ENCODE results near the gene GDF2. TPM values are rescaled to one million over a fixed set of nuclear protein-coding genes. Genes with fewer than 3 reads are reported as not detected.
A peak's percentile ranks its signal among the peaks of the same experiment; 100 is the strongest.

The GDF2 gene
- total and polyA plus RNA-seq, 2 of the 4 experiments (the other 2 are of a cell fraction): under 0.01 TPM; not detected in 1

DNA sequence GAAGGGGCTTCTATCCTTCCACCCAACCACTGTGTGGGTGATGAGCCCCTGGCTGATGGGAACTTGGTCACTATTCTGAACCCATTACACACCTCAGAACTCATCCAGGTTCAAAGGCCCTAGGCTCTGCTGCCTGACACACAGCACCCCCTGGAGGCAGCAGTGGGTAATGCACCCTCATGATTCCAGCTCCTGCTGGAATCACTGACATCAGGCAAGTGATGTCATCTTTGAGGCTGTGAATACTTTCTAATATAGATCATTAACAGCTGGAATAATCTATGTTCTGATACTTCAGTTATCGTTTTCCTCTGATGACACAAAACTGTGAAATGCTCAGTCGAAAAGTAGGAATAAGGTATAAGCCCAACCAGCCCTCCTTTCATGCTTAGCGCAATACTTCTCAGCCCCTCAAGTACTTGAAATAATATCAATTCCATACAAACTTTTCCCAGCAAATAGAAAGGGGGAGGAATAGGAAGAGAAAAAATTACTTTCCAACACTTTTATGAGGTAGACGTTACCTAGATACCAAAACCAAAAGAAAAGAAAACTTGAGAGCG lies 18.4 kb downstream of the GDF2 start:
- Histone ChIP-seq H3K4ac (ENCODE audit: low read depth, low read length) (no peak overlapping the region), H3K23ac (ENCODE audit: low read depth, low read length) (no peak overlapping the region), H3K27ac (ENCODE audit: insufficient read depth, low read length) (no peak overlapping the region), H3K4me3 (ENCODE audit: insufficient read depth, low read depth, low read length) (no peak overlapping the region), H3K27me3 (ENCODE audit: control insufficient read depth, insufficient read depth, low read length) (peaks cover 15% of the 10 kb centered on the region), H3K79me1 (ENCODE audit: low read depth in 1 of 2, low read length in 2 of 2) (no peaks in the 10 kb centered on the region), H4K5ac (ENCODE audit: low read depth, low read length) (no peak overlapping the region), H4K8ac (ENCODE audit: low read depth in 2 of 2, low read length in 2 of 2) (no peak overlapping the region), H2AK5ac (ENCODE audit: low read depth, low read length) (no peak overlapping the region), H2AK9ac (replicated peaks; ENCODE audit: low read depth, low read length, poor library complexity) (no peak overlapping the region), H4K91ac (ENCODE audit: insufficient read depth, low read depth, low read length) (no peak overlapping the region), H2BK5ac (ENCODE audit: low read depth, low read length, poor library complexity, severe bottlenecking) (no peak overlapping the region), H2BK15ac (ENCODE audit: low read depth, low read length) (no peak overlapping the region), H2AFZ (replicated peaks; ENCODE audit: low read length, poor library complexity) (peak overlapping the region; percentile 46), H3K4me2 (ENCODE audit: low read depth, low read length) (no peak overlapping the region), H3K18ac (ENCODE audit: low read depth, low read length) (no peak overlapping the region), H3K4me1 (ENCODE audit: control insufficient read depth, insufficient read depth, low read length) (peaks cover 1% of the 10 kb centered on the region; the same call in 1 of the 2 replicates), H4K20me1 (ENCODE audit: insufficient read depth, low read length) (no peaks in the 10 kb centered on the region), H3K9me1 (ENCODE audit: insufficient read depth, low read length) (no peaks in the 10 kb centered on the region), H3K36me3 (ENCODE audit: control insufficient read depth, insufficient read depth, low read length) (no peaks in the 10 kb centered on the region), H2BK120ac (ENCODE audit: low read depth, low read length) (no peak overlapping the region), H3K56ac (ENCODE audit: extremely low read depth, insufficient read depth, low read length) (no peak overlapping the region), H3K9me3 (ENCODE audit: control insufficient read depth, insufficient read depth, low read length) (no peaks in the 10 kb centered on the region), H2BK20ac (ENCODE audit: low read depth, low read length) (no peak overlapping the region), H3K14ac (replicated peaks; ENCODE audit: low read depth, low read length) (no peak overlapping the region), H3K9ac (ENCODE audit: low read depth, low read length) (no peak overlapping the region)
- intact Hi-C loops (cut with micrococcal nuclease): no loop called here
- dilution Hi-C loops (cut with HindIII; ENCODE audit: low sequenced_read_pairs, unreplicated experiment): no loop called here
- BruUV-seq (replicated peaks): no TSS peak
- DNase-seq: peak; percentile 60
- POLR2A ChIA-PET (ENCODE audit: unreplicated experiment): no interaction called here
- no peak for TF ChIP-seq BHLHE40 (IDR thresholded peaks at IDR 0.05; ENCODE audit: low read depth, low read length)
- no peak for TF ChIP-seq NFE2L2 (IDR thresholded peaks at IDR 0.05; ENCODE audit: low read depth, low read length)
- TF ChIP-seq USF2 (IDR thresholded peaks at IDR 0.05; ENCODE audit: low read depth, low read length): 0 out of 2 replicates have a peak, but pooled peaks have one; percentile 3
- TF ChIP-seq RFX5 (IDR thresholded peaks at IDR 0.05; ENCODE audit: low read depth, low read length): no peak
- peak; percentile 85 for TF ChIP-seq CTCF (conservative IDR thresholded peaks at IDR 0.05; ENCODE audit: low read depth, low read length)
- no peak for TF ChIP-seq CEBPB (IDR thresholded peaks at IDR 0.05; ENCODE audit: low read depth, low read length)
- TF ChIP-seq RAD21 (IDR thresholded peaks at IDR 0.05; ENCODE audit: low read length): peak; percentile 81
- TF ChIP-seq MAZ (IDR thresholded peaks at IDR 0.05; ENCODE audit: borderline replicate concordance, low read depth, low read length): no peak
- no peak for TF ChIP-seq POLR2A (IDR thresholded peaks at IDR 0.05; ENCODE audit: low read depth, low read length)
- no peak for TF ChIP-seq MXI1 (IDR thresholded peaks at IDR 0.05; ENCODE audit: borderline replicate concordance, low read depth, low read length)
- TF ChIP-seq MAFK (IDR thresholded peaks at IDR 0.05; ENCODE audit: low read depth, low read length): no peak
- TF ChIP-seq ELK1 (IDR thresholded peaks at IDR 0.05; ENCODE audit: borderline replicate concordance, low read depth, low read length): no peak
- no peak for TF ChIP-seq CHD1 (IDR thresholded peaks at IDR 0.05; ENCODE audit: low read depth, low read length)
- no peak for TF ChIP-seq RCOR1 (IDR thresholded peaks at IDR 0.05; ENCODE audit: insufficient replicate concordance, low read length)
- peak; percentile 70 for TF ChIP-seq SMC3 (IDR thresholded peaks at IDR 0.05; ENCODE audit: low read depth, low read length)
- no peak for TF ChIP-seq FOS (IDR thresholded peaks at IDR 0.05; ENCODE audit: low read depth, low read length)
- ATAC-seq (ENCODE audit: low read depth): peak; percentile 68
- no CpG with 5 or more reads among the region's 5 CpGs for WGBS, 2 experiments (ENCODE audit: extremely low coverage in 2 of 2, insufficient read length in 1 of 2)
- CTCF ChIA-PET: interaction anchor here (1.0 kb wide), 2 partner anchors 26 to 293 kb away, joined by 3 to 4 read pairs; no protein-coding TSS in a partner anchor
- in situ Hi-C loops (cut with MboI; ENCODE audit: low sequenced_read_pairs): no loop called here
